HG03354 (cell line): Measurements from ENCODE around the gene NEURL4.

Experiments
- ATAC-seq: cut with Tn5 transposase; IDR thresholded peaks from one replicate; pipeline ENCODE4 v1.9.1; 2021; ENCODE audit warnings: mild to moderate bottlenecking; ENCODE audit not compliant: unreplicated experiment, poor library complexity, severe bottlenecking

The NEURL4 gene

GRCh38 chr17:7326186-7326585 is 2.9 kb downstream of the NEURL4 start:
- no peak for ATAC-seq

- no peak for ATAC-seq
Measured at GRCh38 chr17:7325031-7325528, 4.1 kb downstream of the NEURL4 start.

GRCh38 chr17:7324438-7324779 is 4.7 kb downstream of the NEURL4 start:
- no peak for ATAC-seq

GRCh38 chr17:7323731-7324437 is 5.3 kb downstream of the NEURL4 start:
- ATAC-seq, result no peak

- ATAC-seq, result no peak
Measured at GRCh38 chr17:7322520-7323194, 6.5 kb downstream of the NEURL4 start.

DNA sequence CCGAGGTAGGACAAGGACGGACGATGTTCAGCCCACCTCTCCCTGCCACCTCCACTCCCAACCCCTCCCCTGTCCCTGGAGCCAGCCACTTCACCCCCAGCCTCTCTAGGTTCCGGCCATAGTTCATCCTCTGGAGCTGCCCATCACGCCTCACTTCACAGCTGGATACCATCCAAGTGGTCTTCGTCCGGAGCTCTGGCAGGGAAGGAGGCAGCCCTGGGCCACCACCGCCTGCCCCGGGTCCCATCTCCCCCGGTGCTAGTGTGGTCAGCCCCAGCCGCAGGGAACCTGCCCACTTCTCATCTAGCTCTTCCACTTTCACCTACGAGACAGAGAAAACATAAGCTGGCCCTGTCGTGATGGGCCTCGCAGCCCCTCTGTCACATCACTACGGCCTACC is 7.7 kb downstream of the NEURL4 start:
- no peak for ATAC-seq

DNA sequence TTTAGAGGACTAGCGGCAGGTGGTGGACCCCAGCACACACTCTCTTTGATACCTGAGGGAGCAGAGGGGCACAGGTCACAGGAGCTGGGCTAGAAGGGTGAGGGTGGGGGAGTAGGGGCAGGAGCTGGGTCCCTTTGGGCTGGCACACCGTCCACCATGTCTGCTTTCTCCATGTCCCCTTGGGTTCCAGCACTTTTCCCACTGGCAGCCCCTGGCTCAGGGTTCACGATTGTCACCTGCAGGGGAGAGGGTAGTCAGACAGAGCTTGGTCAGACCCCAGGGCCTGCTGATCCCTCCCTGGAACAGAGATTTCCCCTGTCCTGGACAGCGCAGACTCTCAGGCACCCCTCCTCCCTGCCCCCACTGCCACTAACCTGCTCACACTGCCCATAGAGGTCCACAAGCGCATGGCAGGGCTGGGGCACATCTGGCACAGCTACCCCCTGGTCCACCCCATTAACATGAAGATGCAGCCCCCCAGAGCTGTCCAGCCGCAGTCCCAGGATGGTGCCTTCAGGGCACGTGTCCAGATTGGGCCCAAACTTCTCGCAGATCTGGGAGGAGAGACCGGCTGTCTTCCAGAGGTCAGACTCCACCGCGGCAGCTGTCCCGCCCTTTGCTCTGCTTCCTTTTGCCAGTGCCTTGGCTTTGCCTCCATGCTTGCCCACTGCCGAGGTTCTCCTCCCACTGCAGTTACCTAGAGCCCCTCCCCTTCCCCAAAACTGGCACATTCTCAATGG is 10.8 kb downstream of the NEURL4 start:
- no peak for ATAC-seq

DNA sequence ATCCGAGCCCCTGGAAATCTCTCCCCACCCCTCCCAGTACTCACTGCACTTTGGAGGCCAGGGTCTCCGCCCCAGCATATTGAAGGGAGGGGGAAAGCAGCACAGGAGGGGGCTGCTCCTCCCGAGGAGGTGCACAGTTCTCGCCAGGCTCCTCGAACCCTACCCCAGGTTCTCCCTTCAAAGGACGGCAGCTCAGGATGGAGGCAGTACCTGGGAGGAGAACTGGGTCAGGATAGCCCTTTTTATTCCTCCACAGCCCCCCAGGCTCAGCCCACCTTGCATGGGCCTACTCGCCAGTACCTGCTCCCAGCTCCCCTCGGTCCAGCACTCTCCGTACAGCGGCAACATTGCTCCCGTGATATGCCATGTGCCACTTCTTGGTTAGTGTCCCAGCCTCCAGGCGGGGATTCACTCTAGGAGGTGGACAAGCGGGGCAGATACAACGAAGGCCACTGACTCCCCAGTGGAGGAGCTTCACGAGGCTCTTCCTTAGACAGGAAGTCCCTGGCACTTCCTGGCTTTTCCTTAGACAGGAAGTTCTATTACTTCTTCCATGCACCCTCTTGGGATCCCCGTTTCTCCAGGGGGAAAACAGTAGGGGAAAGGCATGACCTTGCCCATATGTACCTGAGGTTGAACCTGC is 11.9 kb downstream of the NEURL4 start:
- ATAC-seq, result no peak

GRCh38 chr17:7315570-7316235 is 13.4 kb downstream of the NEURL4 start:
- no peak for ATAC-seq

GRCh38 chr17:7314719-7315569 is 14.2 kb downstream of the NEURL4 start, which contains the start of gene GPS2:
TSS of gene GPS2 (minus strand) at chr17:7315360. CDS start at chr17:7315052, 308 bp downstream.
- ATAC-seq, result peak; percentile 85

DNA sequence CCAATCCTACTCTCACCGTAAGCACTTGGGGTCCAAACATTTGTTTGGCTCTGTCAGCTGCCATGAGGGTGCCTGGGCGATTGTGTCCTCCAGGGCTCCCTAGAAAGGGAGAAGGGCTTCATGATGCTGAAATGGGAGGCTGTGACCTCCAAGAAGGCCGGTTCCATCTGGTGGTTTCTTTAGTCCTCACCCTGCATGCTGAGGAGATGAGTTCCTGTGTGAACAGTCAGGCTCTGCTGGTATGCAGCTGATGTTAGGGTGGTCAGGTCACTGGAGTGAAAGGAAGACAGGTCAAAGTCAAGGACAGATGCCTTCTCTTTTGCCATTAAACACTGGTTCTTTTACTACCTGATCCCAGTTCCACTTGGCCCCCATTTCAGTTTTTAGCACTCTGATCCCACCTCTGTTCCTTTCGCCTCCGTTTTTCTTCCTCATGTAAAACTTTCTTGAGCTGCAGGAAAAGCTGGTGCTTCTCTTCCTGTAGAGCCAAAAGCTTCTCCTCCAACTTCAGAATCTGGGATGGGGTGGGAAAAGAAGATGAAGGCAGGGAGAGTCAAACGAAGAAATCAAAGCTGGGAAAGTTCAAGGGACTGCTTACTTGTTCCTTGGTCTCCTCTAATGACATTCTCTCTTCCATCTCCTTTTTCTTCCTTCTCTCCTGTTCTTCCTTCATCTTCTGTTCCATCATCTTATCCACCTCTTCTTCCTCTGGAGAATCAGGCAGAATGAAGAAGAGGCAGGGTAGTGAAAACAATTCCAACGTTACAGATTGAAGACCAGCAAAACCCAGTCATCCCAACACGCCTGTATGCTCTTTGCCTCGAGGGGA is 15.0 kb downstream of the NEURL4 start:
- no peak for ATAC-seq

GRCh38 chr17:7313088-7313889 is 15.8 kb downstream of the NEURL4 start:
- ATAC-seq, result no peak

DNA sequence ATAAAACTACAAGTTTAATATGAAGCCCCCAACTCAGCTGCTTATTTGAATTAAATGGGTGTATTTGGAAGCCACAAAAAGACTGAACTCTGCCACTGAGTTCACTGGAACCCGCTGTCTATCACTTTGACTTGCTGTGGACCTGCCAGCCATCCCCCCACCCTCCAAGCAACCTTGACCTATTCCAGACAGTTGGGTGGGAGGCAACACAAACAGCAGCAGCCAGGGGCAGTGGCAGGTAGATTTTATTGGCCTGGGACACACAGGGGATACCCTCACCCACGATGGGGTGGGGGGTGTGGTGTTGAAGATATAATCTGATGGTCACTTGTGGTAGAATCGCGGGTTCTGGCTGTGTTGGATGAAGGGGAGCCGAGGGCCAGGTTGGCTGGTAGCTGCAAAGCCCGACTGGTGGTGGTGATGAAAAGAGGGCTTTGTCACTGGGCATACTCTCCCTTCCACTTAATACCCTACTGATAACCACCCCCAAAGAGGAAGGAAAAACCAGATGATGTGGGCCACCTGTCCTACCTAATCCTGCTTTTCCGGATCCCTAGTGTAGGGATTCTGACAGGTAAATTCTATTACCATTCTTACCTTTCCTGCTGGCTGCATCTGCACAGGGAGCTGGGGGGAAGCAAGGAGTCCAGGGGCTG is 16.6 kb downstream of the NEURL4 start:
- ATAC-seq, result no peak

- no peak for ATAC-seq
Measured at GRCh38 chr17:7311110-7311705, 17.9 kb downstream of the NEURL4 start.

DNA sequence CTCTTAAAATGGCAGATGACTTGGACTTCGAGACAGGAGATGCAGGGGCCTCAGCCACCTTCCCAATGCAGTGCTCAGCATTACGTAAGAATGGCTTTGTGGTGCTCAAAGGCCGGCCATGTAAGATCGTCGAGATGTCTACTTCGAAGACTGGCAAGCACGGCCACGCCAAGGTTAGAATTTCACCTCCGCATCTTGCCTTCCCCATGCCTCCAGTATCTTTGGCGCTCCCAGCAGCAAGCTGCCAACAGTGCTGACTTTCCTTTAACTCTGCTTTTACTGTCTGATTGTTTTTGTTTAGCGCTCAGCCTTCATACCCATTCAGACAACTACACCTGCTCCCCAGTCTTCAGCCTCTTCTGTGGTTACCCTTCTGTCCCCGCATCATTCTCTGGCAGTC is 19.5 kb downstream of the NEURL4 start:
- ATAC-seq, result no peak
